Renal cortex interstitium (tissue), 11 donors: ENCODE results near the gene SDK2. TPM values are rescaled to one million over a fixed set of nuclear protein-coding genes. Genes with fewer than 3 reads are reported as not detected.

Experiments
- DNase-seq, 11 donors: peaks; one replicate each; pipeline ENCODE4 v3.0.0-alpha.2; 2013; ENCODE audit warnings: low read depth in 9 of 11, low spot score in 4 of 11; ENCODE audit errors: extremely low read depth in 1 of 11
- polyA plus RNA-seq, 3 donors: library from polyadenylated mRNA; unstranded; fragments of 120-200 nt; gene quantifications; one replicate each; pipeline ENCODE4 v1.2.1, GENCODE V29; 2013; ENCODE audit not compliant: insufficient read length in 3 of 3

SDK2 gene
- polyA plus RNA-seq, 3 donors: 6.8 to 11.1 (median 9.2) TPM

GRCh38 chr17:73547790-73548189, 96.5 kb downstream of the SDK2 start:
- no peak for DNase-seq

- DNase-seq: no peak
Measured at GRCh38 chr17:73546770-73547536, 97.3 kb downstream of the SDK2 start.

- no peak for DNase-seq
Measured at GRCh38 chr17:73546114-73546513, 98.1 kb downstream of the SDK2 start.

GRCh38 chr17:73545109-73546032, 98.9 kb downstream of the SDK2 start:
- no peak for DNase-seq

GRCh38 chr17:73544333-73544732, 99.9 kb downstream of the SDK2 start:
- DNase-seq: no peak

GRCh38 chr17:73542323-73542722, 101.9 kb downstream of the SDK2 start:
- DNase-seq: no peak

- no peak for DNase-seq
Measured at GRCh38 chr17:73541561-73541981, 102.7 kb downstream of the SDK2 start.

- DNase-seq: no peak
Measured at GRCh38 chr17:73541111-73541510, 103.1 kb downstream of the SDK2 start.

GRCh38 chr17:73539166-73539565, 105.1 kb downstream of the SDK2 start:
- no peak for DNase-seq

- DNase-seq: no peak
Measured at GRCh38 chr17:73538445-73538844, 105.8 kb downstream of the SDK2 start.

GRCh38 chr17:73536700-73537605, 107.3 kb downstream of the SDK2 start:
- no peak for DNase-seq

- DNase-seq: no peak
Measured at GRCh38 chr17:73535746-73536145, 108.5 kb downstream of the SDK2 start.

- no peak for DNase-seq
Measured at GRCh38 chr17:73534209-73534909, 109.9 kb downstream of the SDK2 start.

GRCh38 chr17:73533781-73534180, 110.5 kb downstream of the SDK2 start:
- DNase-seq: no peak

GRCh38 chr17:73533127-73533526, 111.1 kb downstream of the SDK2 start:
- DNase-seq: no peak

GRCh38 chr17:73532421-73532901, 111.8 kb downstream of the SDK2 start:
- no peak for DNase-seq

- DNase-seq: no peak
Measured at GRCh38 chr17:73531158-73531557, 113.1 kb downstream of the SDK2 start.

- DNase-seq: no peak
Measured at GRCh38 chr17:73528679-73529078, 115.6 kb downstream of the SDK2 start.
